ENCODE results near the gene EXOSC2.

The EXOSC2 gene

GRCh38 chr9:130689937-130690700 is 3.5 kb upstream of the EXOSC2 start:
- TF ChIP-seq EGR1 (IDR thresholded peaks at IDR 0.05) (no peak), TAF1 (IDR thresholded peaks at IDR 0.05; ENCODE audit: low read depth) (no peak), NFIC (IDR thresholded peaks at IDR 0.05) (peak; percentile 30; the same call in 1 of the 2 replicates), FOXM1 (IDR thresholded peaks at IDR 0.05; ENCODE audit: borderline replicate concordance, low read depth) (no peak), MAX (IDR thresholded peaks at IDR 0.05) (peak; percentile 9; the same call in 1 of the 2 replicates)

GRCh38 chr9:130692321-130692720 is 1.3 kb upstream of the EXOSC2 start:
- TF ChIP-seq YY1 (IDR thresholded peaks at IDR 0.05; ENCODE audit: low read depth) (no peak), TEAD4 (IDR thresholded peaks at IDR 0.05) (no peak), USF1 (IDR thresholded peaks at IDR 0.05) (no peak), RAD21 (IDR thresholded peaks at IDR 0.05; ENCODE audit: low read depth) (no peak), FOXM1 (IDR thresholded peaks at IDR 0.05; ENCODE audit: borderline replicate concordance, low read depth) (no peak), CEBPB (IDR thresholded peaks at IDR 0.05) (no peak), TAF1 (IDR thresholded peaks at IDR 0.05; ENCODE audit: low read depth) (no peak), ZBTB7A (IDR thresholded peaks at IDR 0.05; ENCODE audit: low read depth) (no peak), TCF12 (IDR thresholded peaks at IDR 0.05; ENCODE audit: low read depth) (no peak), EGR1 (IDR thresholded peaks at IDR 0.05) (no peak)

DNA sequence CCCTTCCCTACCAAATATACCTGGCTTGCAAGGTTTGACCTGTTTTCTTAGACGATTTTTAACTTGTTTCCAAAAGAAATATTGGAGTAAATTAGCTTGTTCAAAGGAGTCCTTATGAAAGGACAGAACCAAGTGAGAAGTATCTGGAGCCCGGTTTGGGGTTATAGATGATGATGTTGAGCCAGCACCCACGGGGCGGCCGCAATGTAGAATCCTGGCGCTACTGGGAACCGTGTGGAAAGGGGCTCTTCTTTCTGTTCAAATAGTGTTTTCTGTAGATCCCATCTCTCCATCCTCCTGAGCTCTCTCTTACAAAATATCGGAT is 517 bp upstream of the EXOSC2 start:
- TF ChIP-seq YY1 (IDR thresholded peaks at IDR 0.05; ENCODE audit: low read depth) = no peak

DNA sequence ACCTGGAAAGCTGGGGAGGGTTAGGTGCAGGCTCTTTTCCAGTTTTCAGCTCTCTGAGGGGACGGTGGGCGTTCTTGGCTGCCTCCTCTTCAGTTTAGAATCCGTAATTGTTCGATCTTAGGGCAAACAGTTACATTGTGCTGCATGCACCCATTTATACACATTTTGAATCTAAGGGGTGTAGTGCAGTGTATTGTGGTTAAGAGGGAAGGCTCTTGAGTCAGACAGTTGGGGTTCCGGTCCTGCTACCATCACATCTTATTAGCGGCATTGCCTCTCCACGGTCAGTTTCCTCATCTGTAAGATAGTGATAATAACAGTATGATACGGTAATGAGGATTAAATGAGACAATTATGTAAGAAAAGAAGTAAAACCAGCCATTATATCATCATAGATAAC is 625 bp downstream of the EXOSC2 start:
- no peak for TF ChIP-seq CREB1 (IDR thresholded peaks at IDR 0.05; ENCODE audit: low read depth)
- TF ChIP-seq MAX (IDR thresholded peaks at IDR 0.05) = no peak
- TF ChIP-seq ZBTB7A (IDR thresholded peaks at IDR 0.05; ENCODE audit: low read depth) = no peak
- TF ChIP-seq EGR1 (IDR thresholded peaks at IDR 0.05) = no peak
- TF ChIP-seq TEAD4 (IDR thresholded peaks at IDR 0.05) = no peak
- TF ChIP-seq FOXM1 (IDR thresholded peaks at IDR 0.05; ENCODE audit: borderline replicate concordance, low read depth) = no peak
- no peak for TF ChIP-seq USF1 (IDR thresholded peaks at IDR 0.05)
- no peak for TF ChIP-seq YY1 (IDR thresholded peaks at IDR 0.05; ENCODE audit: low read depth)
- TF ChIP-seq NFIC (IDR thresholded peaks at IDR 0.05) = no peak
- no peak for TF ChIP-seq CEBPB (IDR thresholded peaks at IDR 0.05)
- no peak; the same call in 1 of the 2 replicates for TF ChIP-seq TAF1 (IDR thresholded peaks at IDR 0.05; ENCODE audit: low read depth)
- TF ChIP-seq RAD21 (IDR thresholded peaks at IDR 0.05; ENCODE audit: low read depth) = no peak
- no peak for TF ChIP-seq EP300 (IDR thresholded peaks at IDR 0.05; ENCODE audit: borderline replicate concordance)
- TF ChIP-seq TCF12 (IDR thresholded peaks at IDR 0.05; ENCODE audit: low read depth) = no peak
- TF ChIP-seq, protein P1, sequence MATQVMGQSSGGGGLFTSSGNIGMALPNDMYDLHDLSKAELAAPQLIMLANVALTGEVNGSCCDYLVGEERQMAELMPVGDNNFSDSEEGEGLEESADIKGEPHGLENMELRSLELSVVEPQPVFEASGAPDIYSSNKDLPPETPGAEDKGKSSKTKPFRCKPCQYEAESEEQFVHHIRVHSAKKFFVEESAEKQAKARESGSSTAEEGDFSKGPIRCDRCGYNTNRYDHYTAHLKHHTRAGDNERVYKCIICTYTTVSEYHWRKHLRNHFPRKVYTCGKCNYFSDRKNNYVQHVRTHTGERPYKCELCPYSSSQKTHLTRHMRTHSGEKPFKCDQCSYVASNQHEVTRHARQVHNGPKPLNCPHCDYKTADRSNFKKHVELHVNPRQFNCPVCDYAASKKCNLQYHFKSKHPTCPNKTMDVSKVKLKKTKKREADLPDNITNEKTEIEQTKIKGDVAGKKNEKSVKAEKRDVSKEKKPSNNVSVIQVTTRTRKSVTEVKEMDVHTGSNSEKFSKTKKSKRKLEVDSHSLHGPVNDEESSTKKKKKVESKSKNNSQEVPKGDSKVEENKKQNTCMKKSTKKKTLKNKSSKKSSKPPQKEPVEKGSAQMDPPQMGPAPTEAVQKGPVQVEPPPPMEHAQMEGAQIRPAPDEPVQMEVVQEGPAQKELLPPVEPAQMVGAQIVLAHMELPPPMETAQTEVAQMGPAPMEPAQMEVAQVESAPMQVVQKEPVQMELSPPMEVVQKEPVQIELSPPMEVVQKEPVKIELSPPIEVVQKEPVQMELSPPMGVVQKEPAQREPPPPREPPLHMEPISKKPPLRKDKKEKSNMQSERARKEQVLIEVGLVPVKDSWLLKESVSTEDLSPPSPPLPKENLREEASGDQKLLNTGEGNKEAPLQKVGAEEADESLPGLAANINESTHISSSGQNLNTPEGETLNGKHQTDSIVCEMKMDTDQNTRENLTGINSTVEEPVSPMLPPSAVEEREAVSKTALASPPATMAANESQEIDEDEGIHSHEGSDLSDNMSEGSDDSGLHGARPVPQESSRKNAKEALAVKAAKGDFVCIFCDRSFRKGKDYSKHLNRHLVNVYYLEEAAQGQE (IDR thresholded peaks at IDR 0.05; ENCODE audit: low read depth) = no peak

GRCh38 chr9:130696139-130696650 is 2.6 kb downstream of the EXOSC2 start:
- TF ChIP-seq RAD21 (IDR thresholded peaks at IDR 0.05; ENCODE audit: low read depth) (no peak), TCF12 (IDR thresholded peaks at IDR 0.05; ENCODE audit: low read depth) (no peak), CEBPB (IDR thresholded peaks at IDR 0.05) (no peak), MAX (IDR thresholded peaks at IDR 0.05) (no peak), TEAD4 (IDR thresholded peaks at IDR 0.05) (no peak), TAF1 (IDR thresholded peaks at IDR 0.05; ENCODE audit: low read depth) (no peak), CREB1 (IDR thresholded peaks at IDR 0.05; ENCODE audit: low read depth) (no peak), EGR1 (IDR thresholded peaks at IDR 0.05) (no peak), YY1 (IDR thresholded peaks at IDR 0.05; ENCODE audit: low read depth) (no peak), EP300 (IDR thresholded peaks at IDR 0.05; ENCODE audit: borderline replicate concordance) (no peak), NFIC (IDR thresholded peaks at IDR 0.05) (no peak), FOXM1 (IDR thresholded peaks at IDR 0.05; ENCODE audit: borderline replicate concordance, low read depth) (no peak), USF1 (IDR thresholded peaks at IDR 0.05) (no peak), ZBTB7A (IDR thresholded peaks at IDR 0.05; ENCODE audit: low read depth) (no peak)
- TF ChIP-seq, protein P1 (IDR thresholded peaks at IDR 0.05; ENCODE audit: low read depth) = no peak

Data from Ishikawa (cell line).